Suprapubic skin (tissue), 4 donors: Measurements from ENCODE around the gene TRAPPC2L.

Experiments
- EP300 ChIP-seq: sonication (generic); formaldehyde crosslinking; IDR thresholded peaks from one replicate; pipeline ENCODE4 v1.6.1; 2017; ENCODE audit warnings: antibody characterized with exemption
- POLR2A ChIP-seq, 2 donors: fragments of 450-650 bp; IDR thresholded peaks; one replicate each; pipeline ENCODE4 v1.6.1; 2017; ENCODE audit warnings: antibody characterized with exemption in 2 of 2, mild to moderate bottlenecking in 2 of 2, moderate library complexity in 2 of 2
- POLR2AphosphoS5 ChIP-seq, 3 donors: sonication (generic); formaldehyde crosslinking; IDR thresholded peaks; one replicate each; pipeline ENCODE4 v1.6.1; 2017; ENCODE audit warnings: antibody characterized with exemption in 3 of 3
- TF ChIP-seq, protein P1 (sequence below), 2 donors: fragments of 200-600 bp in 1 of 2; fragments of 450-650 bp in 1 of 2; sonication (generic) in 1 of 2; IDR thresholded peaks; one replicate each; pipeline ENCODE4 v1.5.1; 2016 to 2019; ENCODE audit warnings: antibody characterized with exemption in 2 of 2, mild to moderate bottlenecking in 1 of 2, moderate library complexity in 1 of 2

DNA sequence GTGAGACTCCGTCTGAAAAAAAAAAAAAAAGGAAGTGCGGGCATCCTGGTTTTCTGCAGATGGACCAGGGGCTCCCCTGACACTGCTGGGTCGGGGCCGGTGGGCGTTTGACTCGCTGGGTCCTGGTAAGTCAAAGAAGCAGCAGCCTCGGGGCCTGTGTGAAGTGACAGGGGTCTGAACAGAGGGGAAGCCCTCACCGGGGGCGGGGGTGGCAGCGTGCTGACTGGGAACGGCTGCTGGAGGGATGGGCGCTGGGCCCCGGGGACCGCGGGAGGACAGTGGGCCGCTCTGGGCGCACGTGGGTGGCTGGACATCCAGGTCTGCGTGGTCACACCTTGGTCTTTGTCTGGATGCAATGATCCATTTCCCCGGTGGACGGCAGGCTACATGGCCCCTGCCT, 8.4 kb upstream of the TRAPPC2L start:
- TF ChIP-seq, protein P1, sequence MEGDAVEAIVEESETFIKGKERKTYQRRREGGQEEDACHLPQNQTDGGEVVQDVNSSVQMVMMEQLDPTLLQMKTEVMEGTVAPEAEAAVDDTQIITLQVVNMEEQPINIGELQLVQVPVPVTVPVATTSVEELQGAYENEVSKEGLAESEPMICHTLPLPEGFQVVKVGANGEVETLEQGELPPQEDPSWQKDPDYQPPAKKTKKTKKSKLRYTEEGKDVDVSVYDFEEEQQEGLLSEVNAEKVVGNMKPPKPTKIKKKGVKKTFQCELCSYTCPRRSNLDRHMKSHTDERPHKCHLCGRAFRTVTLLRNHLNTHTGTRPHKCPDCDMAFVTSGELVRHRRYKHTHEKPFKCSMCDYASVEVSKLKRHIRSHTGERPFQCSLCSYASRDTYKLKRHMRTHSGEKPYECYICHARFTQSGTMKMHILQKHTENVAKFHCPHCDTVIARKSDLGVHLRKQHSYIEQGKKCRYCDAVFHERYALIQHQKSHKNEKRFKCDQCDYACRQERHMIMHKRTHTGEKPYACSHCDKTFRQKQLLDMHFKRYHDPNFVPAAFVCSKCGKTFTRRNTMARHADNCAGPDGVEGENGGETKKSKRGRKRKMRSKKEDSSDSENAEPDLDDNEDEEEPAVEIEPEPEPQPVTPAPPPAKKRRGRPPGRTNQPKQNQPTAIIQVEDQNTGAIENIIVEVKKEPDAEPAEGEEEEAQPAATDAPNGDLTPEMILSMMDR (IDR thresholded peaks at IDR 0.05), result no peak
- TF ChIP-seq EP300, result no peak
- no peak for TF ChIP-seq POLR2AphosphoS5 (IDR thresholded peaks at IDR 0.05)
- no peak for TF ChIP-seq POLR2A (IDR thresholded peaks at IDR 0.05)
